HG02943 (cell line): ENCODE data around the gene HAUS5.

Source experiments
- ATAC-seq: cut with Tn5 transposase; IDR thresholded peaks from one replicate; pipeline ENCODE4 v1.9.1; 2021; ENCODE audit warnings: mild to moderate bottlenecking, low read depth, moderate library complexity; ENCODE audit not compliant: unreplicated experiment

Gene HAUS5

DNA sequence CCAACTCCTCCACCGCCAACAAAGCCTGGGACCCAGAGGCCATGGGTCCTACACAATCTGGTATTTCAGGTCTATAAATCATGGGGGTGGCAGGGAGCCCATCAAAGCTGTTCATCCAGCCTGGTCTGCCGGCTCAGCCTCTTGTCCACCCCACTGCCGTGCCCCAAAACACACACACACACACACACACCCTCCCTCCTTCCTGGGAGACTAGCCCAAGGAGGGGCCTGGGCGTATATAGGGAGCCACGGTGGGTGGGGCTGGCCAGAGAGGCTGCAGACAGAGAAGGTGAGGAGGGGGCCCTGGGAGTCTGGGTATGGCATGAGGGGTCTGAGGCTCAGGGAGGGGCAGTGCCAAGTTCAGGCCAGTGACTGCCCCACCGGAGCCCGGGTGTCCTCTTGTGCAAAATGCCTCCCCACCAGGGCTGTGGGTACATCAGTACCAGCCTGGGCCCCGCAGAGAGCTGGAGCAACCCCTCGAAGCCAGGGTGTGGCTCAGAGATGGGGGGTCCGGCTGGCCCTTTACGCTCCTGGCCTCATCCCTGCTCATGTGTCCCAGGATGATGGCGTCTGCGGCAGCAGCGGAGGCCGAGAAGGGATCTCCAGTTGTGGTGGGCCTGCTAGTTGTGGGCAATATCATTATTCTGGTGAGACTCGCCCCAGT lies 53.8 kb downstream of the HAUS5 start, which contains the start of gene UPK1A:
TSS of gene UPK1A (plus strand) at position 267 of the 663 bp plus-strand sequence. CDS start at position 563, 296 bp downstream.
- ATAC-seq: no peak

- no peak for ATAC-seq
Measured at GRCh38 chr19:35669566-35669965, 57.0 kb downstream of the HAUS5 start.

DNA sequence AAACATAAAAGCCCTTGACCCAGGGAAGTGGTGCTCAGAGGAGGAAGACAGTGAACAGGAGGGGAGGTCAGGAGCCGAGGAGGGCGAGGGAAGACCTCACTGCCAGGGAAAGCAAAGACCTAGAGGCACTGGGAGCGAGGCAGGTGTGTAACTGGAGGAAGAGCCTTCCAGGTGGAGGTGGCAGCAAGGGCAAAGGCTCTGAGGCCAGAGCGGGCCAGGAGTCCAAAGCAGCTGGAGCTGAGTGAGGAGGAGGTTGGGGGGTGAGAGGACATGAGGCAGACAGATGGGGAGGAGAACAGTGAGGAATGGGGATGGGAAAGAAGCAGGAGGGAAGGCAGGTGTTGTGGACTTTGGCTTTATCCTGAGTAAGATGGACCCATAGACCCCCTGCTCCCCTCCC lies 57.4 kb downstream of the HAUS5 start:
- ATAC-seq: no peak

- ATAC-seq: no peak
Measured at GRCh38 chr19:35670686-35671085, 58.2 kb downstream of the HAUS5 start.

- ATAC-seq: no peak
Measured at GRCh38 chr19:35671818-35672217, 59.3 kb downstream of the HAUS5 start.

DNA sequence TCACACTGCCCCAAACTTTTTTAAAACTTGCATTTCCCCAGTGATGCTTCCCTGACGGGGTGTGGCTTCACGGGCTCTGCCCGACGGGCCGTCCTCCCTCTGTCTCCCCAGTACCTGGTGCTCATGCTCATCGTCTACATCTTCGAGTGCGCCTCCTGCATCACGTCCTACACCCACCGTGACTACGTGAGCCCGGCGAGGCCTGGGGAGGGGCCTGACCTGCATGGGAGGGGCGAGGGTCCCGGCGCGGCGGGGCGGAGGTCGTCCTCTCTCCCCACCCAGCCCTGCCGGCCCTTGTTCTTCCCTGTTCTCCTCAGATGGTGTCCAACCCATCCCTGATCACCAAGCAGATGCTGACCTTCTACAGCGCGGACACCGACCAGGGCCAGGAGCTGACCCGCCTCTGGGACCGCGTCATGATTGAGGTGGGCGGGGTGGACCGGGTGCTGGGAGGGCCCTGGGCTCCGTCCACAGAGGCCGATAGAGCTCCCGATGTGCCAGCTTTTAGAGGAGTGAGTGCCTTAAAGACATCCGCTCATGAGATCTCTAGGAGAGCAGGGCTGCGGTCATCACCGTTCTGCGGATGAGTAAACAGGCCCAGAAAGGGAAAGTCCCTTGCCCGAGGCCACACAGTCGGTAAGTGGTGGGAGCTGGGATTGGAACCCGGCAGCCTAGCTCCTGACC lies 60.7 kb downstream of the HAUS5 start:
- no peak for ATAC-seq
